BE2C (cell line): ENCODE results near the gene ERC1.

Source experiments
- DNase-seq: peaks from one replicate; pipeline ENCODE4 v3.0.0-alpha.2; 2020
- H3K27me3 ChIP-seq: fragments of 250-450 bp; sonication (Bioruptor Pico); 2 replicates; pipeline ENCODE4 v1.5.1; 2020; ENCODE audit warnings: mild to moderate bottlenecking
- H3K36me3 ChIP-seq: fragments of 250-450 bp; sonication (Bioruptor Pico); 2 replicates; pipeline ENCODE4 v1.5.1; 2020; ENCODE audit warnings: mild to moderate bottlenecking
- H3K4me1 ChIP-seq: fragments of 250-450 bp; sonication (Bioruptor Pico); 2 replicates; pipeline ENCODE4 v1.5.1; 2020
- H3K4me3 ChIP-seq: 2 replicates; pipeline ENCODE4 v1.5.1; 2011; ENCODE audit warnings: low read depth, low read length
- H3K9me3 ChIP-seq: fragments of 250-450 bp; sonication (Bioruptor Pico); 2 replicates; pipeline ENCODE4 v1.5.1; 2020
- CTCF ChIP-seq: IDR thresholded peaks from 2 replicates; pipeline ENCODE4 v1.5.1; 2012; ENCODE audit warnings: mild to moderate bottlenecking, low read depth, low read length

ERC1 gene

DNA sequence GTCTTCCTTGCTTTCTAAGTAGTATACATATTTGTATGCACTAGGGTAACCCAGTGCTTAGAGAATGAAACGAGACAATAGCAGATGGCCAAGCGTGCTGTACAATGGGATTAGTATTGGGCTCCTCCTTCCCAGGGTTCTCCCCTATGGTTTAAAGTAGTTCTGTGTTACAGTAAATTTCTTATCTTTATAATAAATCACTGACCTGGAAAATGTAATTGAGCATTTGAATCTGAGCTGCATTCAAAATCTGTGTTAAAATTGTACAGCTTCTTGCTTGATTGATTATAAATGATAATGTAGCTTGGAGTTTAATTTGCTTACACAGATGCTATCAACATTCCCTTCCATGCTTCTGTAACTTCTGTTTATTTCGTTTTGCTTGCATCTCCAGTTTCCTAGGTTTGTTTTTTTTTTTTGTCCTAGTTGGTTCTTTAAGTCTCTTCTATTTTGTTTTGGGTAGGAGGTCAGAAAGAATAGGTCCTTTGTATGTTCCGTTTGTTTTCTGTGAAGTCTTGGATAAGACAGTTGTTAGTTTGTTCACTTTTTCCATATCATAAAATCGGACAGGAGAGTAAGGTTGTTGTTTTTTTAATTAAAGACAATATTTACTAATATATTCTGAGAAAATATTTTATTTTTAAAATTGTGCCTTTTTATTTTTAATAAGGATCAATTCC, 171.2 kb downstream of the ERC1 start:
- Histone ChIP-seq H3K27me3 (no peaks in the 10 kb centered on the region), H3K36me3 (no peaks in the 10 kb centered on the region), H3K9me3 (no peaks in the 10 kb centered on the region), H3K4me1 (peaks cover 11% of the 10 kb centered on the region), H3K4me3 (no peak overlapping the region)
- no peak for TF ChIP-seq CTCF
- peak; percentile 24 for DNase-seq

- no peaks in the 10 kb centered on the region for H3K36me3 ChIP-seq
- H3K27me3 ChIP-seq: no peaks in the 10 kb centered on the region
- H3K9me3 ChIP-seq: no peaks in the 10 kb centered on the region
- no peak overlapping the region for H3K4me3 ChIP-seq
- peaks cover 3% of the 10 kb centered on the region; the same call in 1 of the 2 replicates for H3K4me1 ChIP-seq
- no peak for DNase-seq
- no peak for TF ChIP-seq CTCF
Measured at GRCh38 chr12:1167784-1168183, 176.8 kb downstream of the ERC1 start.

DNA sequence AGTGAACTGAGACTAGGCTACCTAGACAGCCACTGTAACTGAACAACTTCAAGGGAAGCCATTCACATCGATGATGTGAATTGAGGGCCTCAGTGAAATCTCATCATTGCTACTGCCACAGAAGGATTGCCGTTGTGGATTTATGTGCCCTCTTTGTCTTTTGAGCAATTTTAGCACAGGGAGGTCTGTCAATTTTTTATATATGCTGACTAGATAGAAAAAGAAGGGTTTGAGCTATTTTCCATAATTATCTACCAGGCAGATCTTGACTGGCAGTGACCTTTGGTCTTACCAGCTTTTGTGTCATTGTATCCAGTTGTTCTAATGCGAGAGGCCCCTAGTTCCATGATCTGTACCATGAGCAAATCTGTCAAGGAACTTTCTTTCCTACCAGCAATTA, 179.4 kb downstream of the ERC1 start:
- peaks cover 3% of the 10 kb centered on the region; the same call in 1 of the 2 replicates for H3K4me1 ChIP-seq
- H3K9me3 ChIP-seq: no peaks in the 10 kb centered on the region
- DNase-seq: no peak
- no peaks in the 10 kb centered on the region for H3K27me3 ChIP-seq
- no peaks in the 10 kb centered on the region for H3K36me3 ChIP-seq
- H3K4me3 ChIP-seq: no peak overlapping the region
- TF ChIP-seq CTCF: no peak

- peaks cover 3% of the 10 kb centered on the region; the same call in 1 of the 2 replicates for H3K4me1 ChIP-seq
- TF ChIP-seq CTCF: no peak
- no peaks in the 10 kb centered on the region for H3K36me3 ChIP-seq
- no peaks in the 10 kb centered on the region for H3K9me3 ChIP-seq
- no peaks in the 10 kb centered on the region for H3K27me3 ChIP-seq
- DNase-seq: peak; percentile 12
- H3K4me3 ChIP-seq: no peak overlapping the region
Measured at GRCh38 chr12:1171657-1172408, 180.8 kb downstream of the ERC1 start.

- TF ChIP-seq CTCF: no peak
- DNase-seq: no peak
- Histone ChIP-seq H3K9me3 (no peaks in the 10 kb centered on the region; the same call in 1 of the 2 replicates), H3K27me3 (no peaks in the 10 kb centered on the region), H3K36me3 (no peaks in the 10 kb centered on the region), H3K4me3 (no peak overlapping the region), H3K4me1 (peaks cover 3% of the 10 kb centered on the region; the same call in 1 of the 2 replicates)
Measured at GRCh38 chr12:1173781-1174617, 183.0 kb downstream of the ERC1 start.
